Activated CD8-positive, alpha-beta memory T cell treated with anti-CD3 and anti-CD28 coated beads for 24 hours (primary cell): ENCODE results near the gene IMMP2L.
A peak's percentile ranks its signal among the peaks of the same experiment; 100 is the strongest.

ENCODE experiments used
- DNase-seq: peaks from one replicate; pipeline ENCODE4 v3.0.0-alpha.2; 2020

IMMP2L gene

GRCh38 chr7:111138193-111138569, 424.1 kb downstream of the IMMP2L start:
- DNase-seq, result peak; percentile 66

GRCh38 chr7:111137296-111138192, 424.7 kb downstream of the IMMP2L start:
- DNase-seq, result peak; percentile 70

- DNase-seq, result no peak
These were observed 429.5 kb downstream of the IMMP2L start for GRCh38 chr7:111132833-111133232.

- DNase-seq, result no peak
These were observed 432.9 kb downstream of the IMMP2L start for GRCh38 chr7:111129435-111129834.

- no peak for DNase-seq
These were observed 435.3 kb downstream of the IMMP2L start for GRCh38 chr7:111126987-111127386.

GRCh38 chr7:111115966-111116365, 446.3 kb downstream of the IMMP2L start:
- DNase-seq, result no peak

GRCh38 chr7:111113263-111114017, 448.9 kb downstream of the IMMP2L start:
- DNase-seq, result no peak

GRCh38 chr7:111112439-111112838, 449.9 kb downstream of the IMMP2L start:
- no peak for DNase-seq

GRCh38 chr7:111108496-111108895, 453.8 kb downstream of the IMMP2L start:
- no peak for DNase-seq

GRCh38 chr7:111108000-111108399, 454.3 kb downstream of the IMMP2L start:
- DNase-seq, result no peak

GRCh38 chr7:111107579-111107978, 454.7 kb downstream of the IMMP2L start:
- DNase-seq, result no peak

GRCh38 chr7:111105269-111105668, 457.0 kb downstream of the IMMP2L start:
- no peak for DNase-seq

GRCh38 chr7:111104710-111105109, 457.6 kb downstream of the IMMP2L start:
- no peak for DNase-seq

GRCh38 chr7:111103678-111104274, 458.5 kb downstream of the IMMP2L start:
- no peak for DNase-seq

- DNase-seq, result no peak
These were observed 459.2 kb downstream of the IMMP2L start for GRCh38 chr7:111103136-111103535.

GRCh38 chr7:111101856-111102646, 460.2 kb downstream of the IMMP2L start:
- DNase-seq, result no peak

GRCh38 chr7:111098926-111099250, 463.4 kb downstream of the IMMP2L start:
- DNase-seq, result no peak

GRCh38 chr7:111098011-111098925, 464.0 kb downstream of the IMMP2L start:
- DNase-seq, result no peak

GRCh38 chr7:111096997-111097396, 465.3 kb downstream of the IMMP2L start:
- no peak for DNase-seq

- no peak for DNase-seq
These were observed 467.9 kb downstream of the IMMP2L start for GRCh38 chr7:111094419-111094818.

- no peak for DNase-seq
These were observed 468.8 kb downstream of the IMMP2L start for GRCh38 chr7:111093496-111093895.
